AG04449 (cell line): Measurements from ENCODE around the gene SND1.

ENCODE experiments used
- CTCF ChIA-PET: fragments of 350-600 bp; formaldehyde crosslinking; extraction: SDS; loops from one replicate; lab custom pipeline; 2021; ENCODE audit warnings: antibody characterized with exemption; lab: Yijun Ruan, JAX
- POLR2A ChIA-PET: fragments of 400-600, 350-600 bp; formaldehyde crosslinking; extraction: SDS; loops from one replicate; lab custom pipeline; 2020; ENCODE audit warnings: antibody characterized with exemption, inconsistent platforms; lab: Yijun Ruan, JAX
- DNase-seq: peaks from one replicate; pipeline ENCODE4 v3.0.0-alpha.2; 2010; ENCODE audit warnings: low read depth, low spot score
- H3K4me3 ChIP-seq: 2 replicates; pipeline ENCODE4 v1.5.1; 2011; ENCODE audit warnings: low read depth, mild to moderate bottlenecking, control low read depth, low read length
- TF ChIP-seq, protein P1 (sequence below): IDR thresholded peaks from one replicate; pipeline ENCODE4 v1.5.1; 2011; ENCODE audit warnings: mild to moderate bottlenecking, moderate library complexity, low read length, control low read depth, inconsistent platforms; ENCODE audit not compliant: insufficient read depth; ENCODE audit errors: missing control alignments

Gene SND1

DNA sequence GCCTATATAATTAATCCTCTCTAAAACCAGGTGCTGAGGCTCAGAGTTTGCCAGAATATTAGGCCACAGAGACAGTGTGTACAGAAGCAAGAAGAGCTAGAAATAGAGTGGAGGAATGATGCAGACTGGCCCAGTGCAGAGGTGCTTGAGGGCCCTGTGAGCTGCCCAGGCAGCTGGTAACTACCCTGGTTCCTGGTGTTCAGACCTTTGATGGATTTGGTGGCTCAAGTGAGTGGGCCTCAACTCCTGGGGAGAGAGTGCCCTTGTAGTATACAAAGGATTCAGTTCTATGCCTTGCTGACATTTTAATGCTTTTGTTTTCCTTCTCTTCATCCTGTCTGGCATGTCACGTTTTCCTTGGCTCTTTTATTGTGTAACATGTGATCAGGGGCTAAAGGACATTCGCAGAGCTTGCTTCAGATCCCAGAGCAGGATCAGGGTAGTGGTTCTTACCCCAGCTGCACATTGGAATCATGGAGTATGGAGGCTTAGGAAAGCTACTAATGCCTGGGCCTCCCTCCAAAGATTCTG lies 359.2 kb downstream of the SND1 start:
- no peak for DNase-seq
- TF ChIP-seq, protein P1, sequence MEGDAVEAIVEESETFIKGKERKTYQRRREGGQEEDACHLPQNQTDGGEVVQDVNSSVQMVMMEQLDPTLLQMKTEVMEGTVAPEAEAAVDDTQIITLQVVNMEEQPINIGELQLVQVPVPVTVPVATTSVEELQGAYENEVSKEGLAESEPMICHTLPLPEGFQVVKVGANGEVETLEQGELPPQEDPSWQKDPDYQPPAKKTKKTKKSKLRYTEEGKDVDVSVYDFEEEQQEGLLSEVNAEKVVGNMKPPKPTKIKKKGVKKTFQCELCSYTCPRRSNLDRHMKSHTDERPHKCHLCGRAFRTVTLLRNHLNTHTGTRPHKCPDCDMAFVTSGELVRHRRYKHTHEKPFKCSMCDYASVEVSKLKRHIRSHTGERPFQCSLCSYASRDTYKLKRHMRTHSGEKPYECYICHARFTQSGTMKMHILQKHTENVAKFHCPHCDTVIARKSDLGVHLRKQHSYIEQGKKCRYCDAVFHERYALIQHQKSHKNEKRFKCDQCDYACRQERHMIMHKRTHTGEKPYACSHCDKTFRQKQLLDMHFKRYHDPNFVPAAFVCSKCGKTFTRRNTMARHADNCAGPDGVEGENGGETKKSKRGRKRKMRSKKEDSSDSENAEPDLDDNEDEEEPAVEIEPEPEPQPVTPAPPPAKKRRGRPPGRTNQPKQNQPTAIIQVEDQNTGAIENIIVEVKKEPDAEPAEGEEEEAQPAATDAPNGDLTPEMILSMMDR: no peak
- POLR2A ChIA-PET: no interaction called here
- CTCF ChIA-PET: interaction anchor here (0.9 kb wide), 1 partner anchor 11 kb away, joined by 5 read pairs; no protein-coding TSS in a partner anchor
- no peak overlapping the region for H3K4me3 ChIP-seq

DNA sequence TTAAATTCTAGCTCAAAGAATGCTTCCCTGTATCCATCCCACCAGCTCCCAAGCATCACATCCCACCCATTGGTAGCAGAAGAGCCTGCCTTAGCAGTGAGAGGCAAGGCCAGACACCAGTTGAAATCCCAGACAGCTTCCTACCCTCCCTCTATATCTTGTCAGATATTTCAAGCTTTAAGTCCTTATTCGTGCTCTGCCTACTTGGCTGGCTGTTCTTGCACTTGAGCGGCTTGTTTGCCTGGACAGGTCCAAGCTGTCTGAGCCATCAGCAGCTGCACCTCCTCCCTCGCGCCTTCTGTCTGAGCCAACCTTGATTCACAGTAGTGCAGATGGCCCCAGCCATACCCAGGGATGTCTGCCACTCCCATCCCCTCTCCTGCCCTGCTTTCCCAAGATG lies 362.8 kb downstream of the SND1 start:
- TF ChIP-seq, protein P1: no peak
- no peak overlapping the region for H3K4me3 ChIP-seq
- ChIA-PET CTCF (interaction anchor here (0.8 to 1.0 kb wide), 2 partner anchors 11 to 24 kb away, joined by 3 read pairs; no protein-coding TSS in a partner anchor), POLR2A (no interaction called here)
- no peak for DNase-seq

DNA sequence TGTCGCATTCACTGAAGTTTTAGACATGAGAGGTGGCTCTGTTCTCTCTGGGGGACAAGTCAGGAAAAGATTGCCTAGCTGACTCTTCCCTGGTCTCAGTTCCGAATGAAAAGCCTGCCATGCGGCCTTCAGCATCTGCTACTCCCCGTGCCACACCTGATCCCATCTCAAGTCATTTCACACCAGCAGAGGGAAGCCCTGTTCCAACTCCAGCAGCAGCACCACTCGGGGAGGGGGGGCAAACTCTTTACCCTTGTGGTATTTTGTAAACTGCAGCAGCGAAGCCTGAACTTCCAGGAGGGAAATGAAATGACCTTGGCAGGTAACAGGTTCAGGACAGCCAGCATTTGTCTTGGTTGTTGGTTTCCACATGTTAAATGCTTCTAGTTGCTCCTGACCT lies 365.5 kb downstream of the SND1 start:
- DNase-seq: no peak
- CTCF ChIA-PET: no interaction called here
- POLR2A ChIA-PET: no interaction called here
- no peak overlapping the region for H3K4me3 ChIP-seq
- TF ChIP-seq, protein P1: no peak

DNA sequence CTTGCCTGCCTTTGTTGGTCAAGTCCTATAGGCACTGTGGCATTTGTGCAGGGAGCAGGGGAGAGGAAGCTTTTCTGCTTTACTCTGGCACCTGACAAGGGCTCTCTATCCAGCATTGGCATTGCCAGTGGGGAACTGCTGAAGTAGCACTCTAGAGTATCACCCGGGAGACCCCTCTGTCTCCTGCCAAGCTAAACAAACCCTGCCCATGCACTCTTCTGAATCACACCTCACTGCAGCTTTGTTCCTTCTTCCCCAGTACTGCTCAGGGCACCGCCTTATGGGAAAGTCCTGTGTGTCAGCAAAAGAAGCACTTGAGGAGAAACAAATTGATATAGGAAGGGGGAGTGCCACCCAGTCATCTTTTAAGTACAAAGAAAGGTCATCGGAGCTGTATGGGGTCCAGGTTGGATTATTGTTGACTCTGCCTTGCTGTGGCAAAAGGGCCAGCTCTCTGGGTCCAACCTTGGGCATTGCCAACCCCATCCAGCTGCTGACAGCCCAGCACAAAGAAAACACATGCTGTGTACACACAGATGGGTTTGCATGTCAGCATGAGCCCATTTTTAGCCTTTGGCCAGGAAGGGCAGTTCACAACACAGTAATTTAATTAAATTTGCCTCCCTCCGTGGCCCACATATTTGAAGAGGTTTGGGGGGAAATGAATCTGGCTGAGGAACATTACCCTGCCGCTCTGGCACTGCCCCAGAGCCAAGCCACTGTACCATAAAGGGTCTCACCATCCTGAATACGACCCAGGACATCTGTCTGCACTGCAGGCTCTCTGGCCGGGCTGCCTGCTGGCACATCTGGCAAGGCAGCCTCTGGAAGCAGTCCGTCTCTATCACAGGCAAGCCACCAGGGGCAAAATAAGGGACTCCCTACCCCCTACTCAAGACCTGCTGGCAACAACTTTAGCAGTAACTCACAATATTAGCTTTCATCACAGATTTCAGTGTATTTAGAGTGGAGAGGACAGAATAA lies 366.2 kb downstream of the SND1 start:
- ChIA-PET CTCF (interaction anchor here (0.9 to 3.5 kb wide), 2 partner anchors 10 to 36 kb away, joined by 3 to 14 read pairs; no protein-coding TSS in a partner anchor), POLR2A (no interaction called here)

DNA sequence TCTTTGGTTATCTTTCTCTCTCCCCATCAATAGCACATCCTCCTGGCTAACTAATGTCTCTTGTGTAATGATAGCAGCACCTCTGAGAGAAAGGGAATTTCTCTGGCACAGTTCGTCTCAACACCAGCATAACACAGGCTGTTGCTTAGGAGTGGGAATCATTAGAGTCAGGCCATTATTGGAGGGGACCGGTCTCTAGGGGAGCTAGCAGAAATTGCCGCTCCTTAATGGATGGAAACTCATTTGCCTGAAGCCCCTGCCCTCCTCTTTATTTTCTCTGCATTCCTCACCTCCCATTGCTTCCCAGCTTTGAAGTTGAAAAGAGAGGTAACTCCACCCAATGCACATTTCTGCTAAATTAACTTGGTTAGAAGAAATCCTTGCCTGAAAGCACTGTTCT lies 367.3 kb downstream of the SND1 start:
- DNase-seq: no peak
- H3K4me3 ChIP-seq: no peak overlapping the region
- TF ChIP-seq, protein P1: no peak
- ChIA-PET CTCF (interaction anchor here (0.8 to 3.5 kb wide), 6 partner anchors 8 to 311 kb away, joined by 3 to 14 read pairs (median 4); no protein-coding TSS in a partner anchor), POLR2A (no interaction called here)

More for the DNA sequence above, 366.2 kb downstream of the SND1 start:
- no peak overlapping the region for H3K4me3 ChIP-seq
- TF ChIP-seq, protein P1: no peak
- no peak for DNase-seq

- ChIA-PET CTCF (interaction anchor here (1.2 to 3.5 kb wide), 4 partner anchors 12 to 312 kb away, joined by 3 to 14 read pairs (median 5); no protein-coding TSS in a partner anchor), POLR2A (no interaction called here)
- H3K4me3 ChIP-seq: no peak overlapping the region
- TF ChIP-seq, protein P1: no peak
- no peak for DNase-seq
Observed at GRCh38 chr7:128020159-128020558, 368.2 kb downstream of the SND1 start.
